Loucy (cell line): Measurements from ENCODE around the gene MYO18B.

Experiments used
- H2AFZ ChIP-seq: fragments of 200-600 bp; sonication (generic); 2 replicates; pipeline ENCODE4 v1.6.0; 2016; ENCODE audit warnings: antibody characterized with exemption, mild to moderate bottlenecking, low read length, moderate library complexity
- H3F3A ChIP-seq: fragments of 200-600 bp; 2 replicates; pipeline ENCODE4 v1.6.0; 2016; ENCODE audit warnings: antibody characterized with exemption, low read depth, mild to moderate bottlenecking
- H3K27me3 ChIP-seq: fragments of 200-600 bp; sonication (generic); 2 replicates; pipeline ENCODE4 v1.6.1; 2014; ENCODE audit warnings: low read length, mild to moderate bottlenecking; ENCODE audit not compliant: insufficient read depth, poor library complexity, severe bottlenecking
- H3K36me3 ChIP-seq: fragments of 200-600 bp; sonication (generic); 2 replicates; pipeline ENCODE4 v1.6.1; 2016; ENCODE audit warnings: low read length; ENCODE audit not compliant: insufficient read depth
- H3K4me1 ChIP-seq: fragments of 200-600 bp; sonication (generic); 2 replicates; pipeline ENCODE4 v1.5.1; 2014; ENCODE audit warnings: low read length, mild to moderate bottlenecking; ENCODE audit not compliant: insufficient read depth, poor library complexity, severe bottlenecking
- H3K4me2 ChIP-seq: fragments of 200-600 bp; sonication (generic); 2 replicates; pipeline ENCODE4 v1.6.0; 2014; ENCODE audit warnings: antibody characterized with exemption, low read length, low read depth, mild to moderate bottlenecking; ENCODE audit not compliant: poor library complexity, severe bottlenecking
- H3K4me3 ChIP-seq: fragments of 200-600 bp; sonication (generic); 2 replicates; pipeline ENCODE4 v1.5.1; 2014; ENCODE audit warnings: low read length, mild to moderate bottlenecking, mixed read lengths; ENCODE audit not compliant: poor library complexity, severe bottlenecking
- H3K79me2 ChIP-seq: fragments of 200-600 bp; sonication (generic); 2 replicates; pipeline ENCODE4 v1.6.1; 2014; ENCODE audit warnings: low read length; ENCODE audit not compliant: insufficient read depth
- H3K9ac ChIP-seq: fragments of 200-600 bp; sonication (generic); 2 replicates; pipeline ENCODE4 v1.6.0; 2014; ENCODE audit warnings: mild to moderate bottlenecking, low read depth, low read length, moderate library complexity; ENCODE audit not compliant: poor library complexity, severe bottlenecking
- H3K9me2 ChIP-seq: fragments of 200-600 bp; sonication (generic); replicated peaks from 2 replicates; pipeline ENCODE4 v1.6.1; 2016; ENCODE audit warnings: low read depth, low read length, mixed read lengths
- H3K9me3 ChIP-seq: fragments of 200-600 bp; sonication (generic); 2 replicates; pipeline ENCODE4 v1.6.1; 2014; ENCODE audit warnings: mild to moderate bottlenecking, antibody characterized with exemption, low read length, low read depth; ENCODE audit not compliant: insufficient read depth
- H4K20me1 ChIP-seq: fragments of 200-600 bp; sonication (generic); 2 replicates; pipeline ENCODE4 v1.6.0; 2014; ENCODE audit warnings: antibody characterized with exemption, low read length, mild to moderate bottlenecking; ENCODE audit not compliant: insufficient read depth, poor library complexity, severe bottlenecking
- CTCF ChIP-seq: fragments of 200-600 bp; sonication (generic); conservative IDR thresholded peaks from 2 replicates; pipeline ENCODE4 v1.5.1; 2014; ENCODE audit warnings: mild to moderate bottlenecking, antibody characterized with exemption, low read length
- EZH2phosphoT487 ChIP-seq: fragments of 200-600 bp; IDR thresholded peaks from 2 replicates; pipeline ENCODE4 v1.6.1; 2018; ENCODE audit warnings: antibody characterized with exemption, mild to moderate bottlenecking, moderate library complexity, borderline replicate concordance

MYO18B gene

GRCh38 chr22:25961699-25962098 lies 219.7 kb downstream of the MYO18B start:
- Histone ChIP-seq H3K36me3 (no peaks in the 10 kb centered on the region), H3K9me2 (no peaks in the 10 kb centered on the region), H3F3A (no peaks in the 10 kb centered on the region), H2AFZ (no peak overlapping the region), H3K9me3 (no peaks in the 10 kb centered on the region), H4K20me1 (no peaks in the 10 kb centered on the region), H3K27me3 (no peaks in the 10 kb centered on the region), H3K9ac (no peak overlapping the region), H3K4me2 (no peak overlapping the region), H3K4me3 (no peak overlapping the region), H3K79me2 (no peaks in the 10 kb centered on the region), H3K4me1 (peaks cover 12% of the 10 kb centered on the region)
- TF ChIP-seq CTCF, result no peak
- TF ChIP-seq EZH2phosphoT487, result no peak

- Histone ChIP-seq H3K9ac (no peak overlapping the region), H4K20me1 (no peaks in the 10 kb centered on the region), H3F3A (no peaks in the 10 kb centered on the region), H3K4me2 (no peak overlapping the region), H3K4me1 (peaks cover 15% of the 10 kb centered on the region), H2AFZ (no peak overlapping the region), H3K36me3 (no peaks in the 10 kb centered on the region), H3K79me2 (no peaks in the 10 kb centered on the region), H3K27me3 (no peaks in the 10 kb centered on the region), H3K9me3 (no peaks in the 10 kb centered on the region), H3K9me2 (no peaks in the 10 kb centered on the region), H3K4me3 (no peak overlapping the region)
- TF ChIP-seq CTCF (no peak), EZH2phosphoT487 (no peak)
Measured at GRCh38 chr22:25962711-25963110, 220.7 kb downstream of the MYO18B start.

- Histone ChIP-seq H3F3A (no peaks in the 10 kb centered on the region), H3K9me2 (no peaks in the 10 kb centered on the region), H3K9me3 (no peaks in the 10 kb centered on the region), H4K20me1 (no peaks in the 10 kb centered on the region), H3K27me3 (no peaks in the 10 kb centered on the region), H3K79me2 (no peaks in the 10 kb centered on the region), H3K4me3 (no peak overlapping the region), H3K9ac (no peak overlapping the region), H3K4me1 (peaks cover 15% of the 10 kb centered on the region), H3K36me3 (no peaks in the 10 kb centered on the region), H3K4me2 (no peak overlapping the region), H2AFZ (no peak overlapping the region)
- TF ChIP-seq EZH2phosphoT487, result no peak
- no peak for TF ChIP-seq CTCF
Measured at GRCh38 chr22:25964961-25965730, 223.2 kb downstream of the MYO18B start.
